ENCODE data around the gene GNAQ.
A peak's percentile ranks its signal among the peaks of the same experiment; 100 is the strongest.

The GNAQ gene

GRCh38 chr9:77938163-77938562, 93.4 kb downstream of the GNAQ start:
- no peak for DNase-seq

DNA sequence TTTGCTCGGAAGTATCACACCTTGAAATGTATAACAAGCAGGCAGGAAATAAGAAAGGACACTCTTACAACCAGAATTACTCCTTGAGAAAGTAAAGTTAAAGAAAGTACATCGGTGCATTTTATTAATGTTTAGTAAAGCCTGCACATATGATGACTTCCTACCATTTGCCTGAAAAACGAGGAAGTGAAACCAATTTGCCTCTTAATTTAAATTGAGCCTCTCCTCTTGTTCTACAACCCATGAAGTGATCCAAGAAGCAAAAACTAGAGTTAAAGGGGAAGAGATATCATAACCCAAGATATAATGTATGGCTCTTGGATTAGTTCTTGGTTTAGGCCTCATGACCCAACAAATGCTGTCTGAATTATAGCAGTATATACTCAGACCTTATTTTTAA, 95.6 kb downstream of the GNAQ start:
- DNase-seq, result no peak

- DNase-seq, result no peak
Observed at GRCh38 chr9:77935211-77935610, 96.4 kb downstream of the GNAQ start.

DNA sequence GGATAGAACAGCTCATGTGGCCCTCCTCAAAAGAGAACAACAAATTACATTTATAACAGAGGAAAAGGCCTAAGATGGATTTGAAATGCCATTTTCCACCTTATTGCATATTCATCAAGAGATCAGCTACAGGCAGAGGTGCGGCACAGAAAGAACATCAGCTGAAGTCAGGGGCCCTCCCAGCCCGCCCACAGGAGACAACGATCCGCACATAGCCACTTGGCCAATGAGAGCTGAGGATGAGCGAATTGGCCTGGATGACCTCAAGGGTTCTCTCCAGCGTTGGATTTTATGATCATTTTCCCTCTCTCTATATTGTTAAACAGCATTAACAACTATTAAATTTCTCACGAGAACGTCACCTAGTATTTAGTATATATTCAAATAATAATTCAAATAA, 97.6 kb downstream of the GNAQ start:
- no peak for DNase-seq

DNA sequence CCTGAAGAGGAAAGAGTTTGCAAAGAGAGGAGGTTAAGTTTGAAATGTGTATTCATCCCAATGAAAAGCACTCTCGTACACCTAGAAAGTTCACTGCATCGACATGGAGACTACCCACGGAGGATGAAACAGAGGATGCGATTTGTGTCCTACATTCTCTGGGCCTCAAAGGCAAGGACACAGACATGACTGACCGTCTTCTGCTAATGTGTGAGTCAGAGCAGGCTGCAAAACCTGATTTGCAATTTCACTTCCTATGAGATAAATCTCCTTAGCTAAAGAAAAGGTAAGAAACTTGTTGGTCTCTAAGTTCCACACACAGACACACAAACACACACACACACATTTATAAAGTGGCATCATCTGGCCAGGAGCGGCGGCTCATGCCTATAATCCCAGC, 98.6 kb downstream of the GNAQ start:
- DNase-seq, result no peak

DNA sequence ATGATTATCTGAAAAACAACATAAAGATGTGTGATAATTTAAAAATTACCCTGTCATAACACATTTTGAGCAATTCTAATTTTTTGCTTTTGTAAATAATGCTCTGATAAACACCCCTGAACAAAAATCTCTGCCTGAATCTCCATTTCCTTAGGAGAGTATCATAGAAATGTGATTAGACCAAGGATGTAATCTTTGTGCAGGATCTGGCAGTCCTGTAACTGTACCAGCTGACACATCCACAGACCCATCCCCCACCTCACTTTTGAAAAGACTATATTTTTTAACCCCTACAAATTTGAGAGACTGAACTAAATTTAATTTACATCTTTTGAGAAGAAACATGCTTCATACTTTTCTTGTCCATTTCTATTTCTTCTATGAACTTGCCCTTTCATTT, 101.7 kb downstream of the GNAQ start:
- DNase-seq, result no peak

- DNase-seq, result no peak
Observed at GRCh38 chr9:77927265-77927664, 104.3 kb downstream of the GNAQ start.

- DNase-seq, result peak; percentile 51
Observed at GRCh38 chr9:77926371-77926878, 105.2 kb downstream of the GNAQ start.

GRCh38 chr9:77922591-77922990, 109.0 kb downstream of the GNAQ start:
- no peak for DNase-seq

GRCh38 chr9:77917800-77918199, 113.8 kb downstream of the GNAQ start:
- DNase-seq, result no peak

- no peak for DNase-seq
Observed at GRCh38 chr9:77916820-77917219, 114.8 kb downstream of the GNAQ start.

DNA sequence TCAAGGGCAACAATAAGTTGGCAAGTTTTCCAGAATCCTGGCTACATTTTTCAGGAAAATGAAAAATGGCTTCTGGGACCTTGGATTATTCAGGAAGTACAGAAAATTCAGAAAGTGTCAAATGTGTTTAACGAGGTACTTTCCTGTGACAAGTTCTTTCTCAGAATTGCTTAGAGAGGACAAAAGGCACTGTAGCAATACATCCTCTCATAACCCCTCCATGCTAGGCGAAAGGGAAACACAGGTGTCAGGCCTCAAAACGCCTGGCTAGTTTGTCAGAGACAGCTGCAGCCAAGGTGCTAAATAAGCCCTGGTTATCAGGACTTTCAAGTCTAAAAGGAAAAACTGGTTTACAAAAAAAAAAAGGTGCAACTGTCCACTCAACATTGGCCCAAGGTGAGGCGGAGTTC, 115.2 kb downstream of the GNAQ start:
- no peak for DNase-seq

- DNase-seq, result no peak
Observed at GRCh38 chr9:77915744-77916143, 115.9 kb downstream of the GNAQ start.

DNA sequence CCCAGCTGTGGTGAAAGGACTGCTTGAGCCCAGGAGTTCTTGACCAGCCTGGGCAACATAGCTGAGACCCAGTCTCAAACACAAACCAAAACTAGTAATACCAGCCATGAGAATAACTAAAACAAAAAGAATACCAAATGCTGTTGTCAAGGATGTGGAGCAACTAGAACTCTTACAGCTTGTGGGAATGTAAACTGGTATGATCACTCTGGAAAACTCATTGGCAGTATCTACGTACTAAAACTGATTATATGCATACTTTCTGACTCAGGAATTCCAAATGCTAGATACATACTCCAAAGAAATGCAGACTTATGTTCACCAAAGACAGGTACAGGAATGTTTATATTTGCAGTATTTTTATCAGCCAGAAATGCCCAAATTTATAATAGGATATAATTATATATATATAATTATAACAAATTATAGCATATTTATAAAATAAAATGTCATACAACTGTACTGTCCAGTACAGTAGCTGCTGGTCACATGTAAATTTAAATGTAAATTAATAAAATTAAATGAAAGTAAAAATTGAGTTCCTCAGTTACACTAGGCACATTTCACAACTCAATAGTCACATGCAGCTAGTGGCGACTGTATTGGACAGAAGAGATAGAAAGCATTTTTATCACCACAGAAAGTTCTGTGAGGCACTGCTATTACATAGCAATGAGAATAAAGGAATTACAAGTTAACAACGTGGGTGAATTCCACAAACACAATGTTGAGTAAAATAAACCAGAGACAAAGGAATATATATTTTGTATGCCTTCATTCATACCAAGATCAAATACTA, 118.5 kb downstream of the GNAQ start:
- DNase-seq, result no peak

GRCh38 chr9:77911928-77912327, 119.7 kb downstream of the GNAQ start:
- DNase-seq, result no peak

DNA sequence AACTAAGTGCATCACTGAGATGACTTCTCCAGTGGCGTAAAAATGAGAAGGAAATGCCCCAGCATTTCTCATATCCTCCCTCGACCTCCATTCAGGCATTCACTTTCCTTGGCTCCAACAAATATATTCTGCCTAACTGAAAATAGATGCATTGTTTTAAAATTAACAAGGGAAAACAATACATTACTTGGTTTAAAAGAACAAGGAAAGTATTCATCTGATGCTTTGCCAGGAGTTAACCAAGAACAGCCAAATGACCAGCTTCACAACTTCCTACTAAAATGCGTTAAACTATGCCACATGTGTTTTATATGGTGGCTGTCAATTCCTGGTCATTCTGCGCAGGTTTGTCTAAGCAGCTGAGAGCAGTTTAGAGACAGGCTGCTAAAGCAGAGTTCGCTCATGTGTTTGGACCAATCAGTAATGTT, 121.4 kb downstream of the GNAQ start:
- DNase-seq, result no peak

GRCh38 chr9:77909306-77909705, 122.3 kb downstream of the GNAQ start:
- DNase-seq, result no peak

GRCh38 chr9:77908293-77908692, 123.3 kb downstream of the GNAQ start:
- DNase-seq, result no peak

GRCh38 chr9:77907585-77907984, 124.0 kb downstream of the GNAQ start:
- DNase-seq, result no peak

GRCh38 chr9:77906991-77907390, 124.6 kb downstream of the GNAQ start:
- no peak for DNase-seq

DNA sequence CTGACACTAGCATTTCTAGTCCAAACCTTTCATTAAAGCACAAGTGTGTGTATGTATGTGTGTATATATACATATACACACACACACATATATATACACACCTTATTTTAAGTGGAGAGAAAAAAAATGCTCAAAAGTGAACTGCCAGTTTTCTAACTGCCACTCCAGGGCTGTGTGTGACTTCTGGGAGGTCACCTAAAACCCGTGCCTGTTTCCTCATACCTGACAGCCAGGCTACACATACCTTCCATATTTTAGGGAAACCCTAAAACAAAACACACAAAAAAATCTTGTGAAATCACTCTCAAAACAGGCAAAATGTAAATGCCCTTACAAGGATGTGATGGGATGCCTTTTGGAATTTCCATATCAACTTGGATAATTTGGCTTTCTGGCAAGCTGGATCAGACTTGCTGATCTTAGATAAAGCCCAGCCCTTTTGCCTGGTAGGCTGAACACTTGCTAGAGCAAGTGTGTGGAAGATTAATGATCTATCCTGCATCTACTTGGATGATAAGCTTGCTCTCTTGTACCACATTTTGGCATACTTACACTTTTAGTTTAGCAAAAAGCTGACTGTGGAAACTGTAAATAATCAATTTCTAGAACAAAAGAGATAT, 127.8 kb downstream of the GNAQ start:
- no peak for DNase-seq

- DNase-seq, result no peak
Observed at GRCh38 chr9:77901771-77902170, 129.8 kb downstream of the GNAQ start.

DNA sequence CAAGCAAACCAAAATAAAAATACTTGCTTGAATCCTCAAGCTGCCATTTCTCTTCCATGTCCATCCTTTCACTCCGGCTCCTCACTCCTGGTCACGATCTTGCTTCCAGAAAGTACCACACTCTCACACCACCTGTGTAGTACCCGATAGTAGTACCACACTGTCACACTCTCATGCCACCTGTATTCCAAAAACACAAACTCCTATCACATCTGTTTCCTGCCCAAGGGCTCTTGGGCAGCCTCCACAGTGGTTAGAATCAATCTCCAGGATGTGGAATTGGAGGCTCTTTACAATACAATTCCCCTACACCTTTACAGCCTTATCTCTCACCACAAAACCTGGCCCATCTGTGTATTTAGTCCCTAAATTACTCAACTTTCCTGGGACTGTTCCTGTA, 130.6 kb downstream of the GNAQ start:
- DNase-seq, result no peak

DNA sequence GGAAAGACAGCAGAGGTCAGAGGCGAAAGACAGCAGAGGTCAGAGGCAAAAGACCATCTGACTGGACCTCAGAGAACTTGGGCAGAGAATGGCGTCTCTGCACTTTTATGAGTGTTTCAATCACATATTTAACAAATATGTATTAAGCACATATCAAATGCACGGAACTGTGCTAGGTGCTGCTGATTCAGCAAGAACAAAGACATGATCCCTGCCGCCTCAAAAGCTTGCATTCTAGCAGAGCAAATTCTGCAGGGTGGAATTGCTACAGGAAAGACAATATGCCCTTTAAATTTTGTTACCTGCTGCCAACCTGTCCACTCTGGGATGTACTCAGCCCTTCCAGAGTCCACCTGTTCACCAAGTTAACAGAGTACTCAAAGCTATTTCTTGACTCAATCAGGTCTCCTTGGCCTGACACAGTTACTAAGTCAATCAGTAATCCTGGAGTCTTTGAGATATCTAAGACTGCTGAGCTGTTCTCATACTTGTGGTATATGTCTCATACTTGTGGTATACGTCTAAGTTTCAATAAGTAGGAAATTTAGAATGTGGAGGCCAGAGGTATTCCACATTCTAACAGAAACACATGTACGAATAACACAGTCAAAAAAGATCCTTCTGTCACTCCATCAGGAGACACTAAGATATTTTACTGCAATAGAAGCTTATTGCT, 131.8 kb downstream of the GNAQ start:
- peak; percentile 57 for DNase-seq
